ENCODE measurements around the gene C19orf81. TPM values are rescaled to one million over a fixed set of nuclear protein-coding genes. Genes with fewer than 3 reads are reported as not detected.

The C19orf81 gene
- total RNA-seq, 4 donors from 2014 or later = not detected

DNA sequence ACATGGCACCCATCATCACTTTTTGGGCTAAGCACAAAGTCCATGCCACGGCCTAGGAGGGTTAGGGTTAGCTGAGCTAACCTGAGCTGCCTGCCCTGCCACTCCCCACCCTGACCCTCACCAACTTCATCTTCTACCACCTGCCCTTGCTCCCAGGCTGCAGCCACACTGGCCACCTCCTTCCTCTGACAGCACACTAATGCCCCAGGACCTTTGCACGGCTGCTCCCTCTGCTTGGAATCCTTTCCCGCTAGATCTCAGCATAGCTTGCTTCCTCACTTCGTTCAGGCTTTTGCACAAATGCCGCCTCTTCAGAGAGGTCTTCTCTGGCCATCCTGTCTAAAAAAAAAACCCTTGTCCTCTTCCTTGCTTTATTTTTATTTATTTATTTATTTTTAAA, 57.1 kb downstream of the C19orf81 start:
- H3K9me3 ChIP-seq = peaks cover 0 to 10% (median 0%) of the 10 kb centered on the region in 4 donors
- no peaks in the 10 kb centered on the region for H3K36me3 ChIP-seq
- H3K4me3 ChIP-seq = no peak overlapping the region
- H3K4me1 ChIP-seq = no peaks in the 10 kb centered on the region
- TF ChIP-seq, protein P1, sequence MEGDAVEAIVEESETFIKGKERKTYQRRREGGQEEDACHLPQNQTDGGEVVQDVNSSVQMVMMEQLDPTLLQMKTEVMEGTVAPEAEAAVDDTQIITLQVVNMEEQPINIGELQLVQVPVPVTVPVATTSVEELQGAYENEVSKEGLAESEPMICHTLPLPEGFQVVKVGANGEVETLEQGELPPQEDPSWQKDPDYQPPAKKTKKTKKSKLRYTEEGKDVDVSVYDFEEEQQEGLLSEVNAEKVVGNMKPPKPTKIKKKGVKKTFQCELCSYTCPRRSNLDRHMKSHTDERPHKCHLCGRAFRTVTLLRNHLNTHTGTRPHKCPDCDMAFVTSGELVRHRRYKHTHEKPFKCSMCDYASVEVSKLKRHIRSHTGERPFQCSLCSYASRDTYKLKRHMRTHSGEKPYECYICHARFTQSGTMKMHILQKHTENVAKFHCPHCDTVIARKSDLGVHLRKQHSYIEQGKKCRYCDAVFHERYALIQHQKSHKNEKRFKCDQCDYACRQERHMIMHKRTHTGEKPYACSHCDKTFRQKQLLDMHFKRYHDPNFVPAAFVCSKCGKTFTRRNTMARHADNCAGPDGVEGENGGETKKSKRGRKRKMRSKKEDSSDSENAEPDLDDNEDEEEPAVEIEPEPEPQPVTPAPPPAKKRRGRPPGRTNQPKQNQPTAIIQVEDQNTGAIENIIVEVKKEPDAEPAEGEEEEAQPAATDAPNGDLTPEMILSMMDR (IDR thresholded peaks at IDR 0.05) = no peak
- TF ChIP-seq EP300 (IDR thresholded peaks at IDR 0.05) (no peak), POLR2A (IDR thresholded peaks at IDR 0.05) (no peak)
- no peak overlapping the region for H3K27ac ChIP-seq
- no peak for DNase-seq (ENCODE audit: low spot score in 2 of 2)
- peaks cover 0 to 34% of the 10 kb centered on the region in 2 donors for H3K27me3 ChIP-seq
- WGBS, 2 donors = 69 to 78% methylated on average over 5 of the region's 5 CpGs

DNA sequence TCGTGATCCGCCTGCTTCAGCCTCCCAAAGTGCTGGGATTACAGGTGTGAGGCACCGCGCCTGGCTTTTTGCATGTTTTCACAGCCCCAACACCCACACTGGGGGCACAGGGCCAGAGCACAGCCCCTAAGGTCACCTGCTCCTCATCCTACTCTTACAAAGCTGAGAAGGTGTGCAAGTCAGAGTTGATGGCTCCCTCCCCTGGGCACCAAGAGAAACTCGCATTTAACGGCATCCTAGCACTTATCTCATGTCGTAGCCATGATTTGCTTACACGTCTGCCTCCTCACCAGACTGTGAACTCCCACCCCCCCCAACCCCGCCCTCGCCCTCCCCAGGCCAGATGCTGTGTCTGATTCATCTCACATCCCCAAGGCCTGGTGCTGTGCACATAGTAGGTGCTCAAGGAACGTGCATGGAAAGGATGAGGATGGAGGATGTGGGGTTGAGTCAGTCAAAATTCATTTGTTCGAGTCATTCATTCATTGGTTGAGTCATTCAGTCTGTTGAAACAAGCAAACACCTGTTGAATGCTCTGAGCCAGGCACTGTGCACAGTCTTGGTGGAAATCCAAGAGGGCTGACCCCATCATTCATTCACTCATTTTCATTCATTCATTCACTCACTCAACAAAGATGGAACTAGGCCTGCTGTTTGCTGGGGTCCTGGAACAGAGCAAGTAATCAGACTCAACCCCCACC, 59.1 kb downstream of the C19orf81 start:
- Histone ChIP-seq H3K9me3 (peaks cover 0 to 10% (median 0%) of the 10 kb centered on the region in 4 donors), H3K4me3 (no peak overlapping the region), H3K36me3 (no peaks in the 10 kb centered on the region), H3K27me3 (peaks cover 0 to 31% of the 10 kb centered on the region in 2 donors), H3K27ac (no peak overlapping the region), H3K4me1 (no peaks in the 10 kb centered on the region)
- TF ChIP-seq EP300 (IDR thresholded peaks at IDR 0.05) (no peak), POLR2A (IDR thresholded peaks at IDR 0.05) (no peak)
- TF ChIP-seq, protein P1 (IDR thresholded peaks at IDR 0.05) = no peak
- WGBS, 2 donors = 72 to 73% methylated on average over 12 of the region's 12 CpGs
- no peak for DNase-seq (ENCODE audit: low spot score in 2 of 2)

Other genes with a start within 250 kb of the C19orf81 start
- gene SPIB, start 230.5 kb upstream of the C19orf81 start, total RNA-seq = 1 to 10 TPM in 1 of 4 donors, under 1 TPM in 2, not detected in 1; 0.66 to 3.5 (median 0.90) TPM
- under 1 TPM in 1 of 4 donors, not detected in 3; 0.21 TPM for gene MYBPC2, start 216.6 kb upstream of the C19orf81 start, total RNA-seq
- 10 to 100 TPM; 48.5 to 79.4 (median 59.7) TPM for gene EMC10, start 172.9 kb upstream of the C19orf81 start, total RNA-seq
- not detected for gene GARIN5A, start 172.6 kb upstream of the C19orf81 start, total RNA-seq
- 10 to 100 TPM; 32.3 to 52.2 (median 38.8) TPM for gene JOSD2, start 138.3 kb upstream of the C19orf81 start, total RNA-seq
- gene ASPDH, start 135.5 kb upstream of the C19orf81 start, total RNA-seq = not detected
- gene LRRC4B, start 81.0 kb upstream of the C19orf81 start, total RNA-seq = 1 to 10 TPM; 1.0 to 3.7 (median 2.8) TPM
- gene SYT3, start 9.6 kb upstream of the C19orf81 start, total RNA-seq = not detected
- gene SHANK1, start 70.4 kb downstream of the C19orf81 start, total RNA-seq = 1 to 10 TPM in 1 of 4 donors, under 1 TPM in 2, not detected in 1; 0.21 to 3.3 (median 0.30) TPM
- 10 to 100 TPM; 13.3 to 53.1 (median 25.9) TPM for gene CLEC11A, start 73.9 kb downstream of the C19orf81 start, total RNA-seq
- gene GPR32, start 121.0 kb downstream of the C19orf81 start, total RNA-seq = not detected
- not detected for gene ACP4, start 141.0 kb downstream of the C19orf81 start, total RNA-seq
- 1 to 10 TPM in 2 of 4 donors, under 1 TPM in 1, not detected in 1; 0.78 to 1.8 (median 1.5) TPM for gene KLK1, start 174.3 kb downstream of the C19orf81 start, total RNA-seq
- gene KLK15, start 184.1 kb downstream of the C19orf81 start, total RNA-seq = not detected
- gene KLK3, start 205.5 kb downstream of the C19orf81 start, total RNA-seq = not detected
- gene KLK2, start 224.0 kb downstream of the C19orf81 start, total RNA-seq = not detected